ENCODE results near the gene PA2G4.
"Not testable (repeated sequence)": the region's sequence is repeated elsewhere in the genome, so short reads cannot be mapped to it uniquely, and the experiment has no call there.

PA2G4 gene

GRCh38 chr12:56104109-56104814 is at the start of gene PA2G4:
Gene PA2G4, plus strand, starts transcription at chr12:56104559. Its CDS starts 179 bp downstream, at chr12:56104738.
- DNase-seq = peak; percentile 99

- DNase-seq = not testable (repeated sequence)
Observed at GRCh38 chr12:56059964-56060363, 44.4 kb upstream of the PA2G4 start.

- no peak for DNase-seq
Observed at GRCh38 chr12:56061982-56062381, 42.4 kb upstream of the PA2G4 start.

GRCh38 chr12:56062996-56063395 is 41.4 kb upstream of the PA2G4 start:
- DNase-seq = no peak

- DNase-seq = no peak
Observed at GRCh38 chr12:56071648-56072047, 32.7 kb upstream of the PA2G4 start.

- no peak for DNase-seq
Observed at GRCh38 chr12:56074396-56074795, 30.0 kb upstream of the PA2G4 start.

- DNase-seq = not testable (repeated sequence)
Observed at GRCh38 chr12:56077966-56078365, 26.4 kb upstream of the PA2G4 start.

GRCh38 chr12:56078427-56078826 is 25.9 kb upstream of the PA2G4 start:
- DNase-seq = no peak

GRCh38 chr12:56078931-56079722 is 25.2 kb upstream of the PA2G4 start:
- peak; percentile 77 for DNase-seq

- DNase-seq = peak; percentile 76
Observed at GRCh38 chr12:56079723-56080555, 24.4 kb upstream of the PA2G4 start, which contains the start of gene ERBB3. Gene ERBB3, plus strand, starts transcription at chr12:56080165. Its CDS starts 136 bp downstream, at chr12:56080301.

- DNase-seq = no peak
Observed at GRCh38 chr12:56080556-56081138, 23.7 kb upstream of the PA2G4 start.

GRCh38 chr12:56081393-56082347 is 22.7 kb upstream of the PA2G4 start:
- DNase-seq = no peak

GRCh38 chr12:56082382-56082781 is 22.0 kb upstream of the PA2G4 start:
- no peak for DNase-seq

GRCh38 chr12:56082967-56083366 is 21.4 kb upstream of the PA2G4 start:
- DNase-seq = no peak

- DNase-seq = peak; percentile 73
Observed at GRCh38 chr12:56084958-56085543, 19.3 kb upstream of the PA2G4 start.

GRCh38 chr12:56086096-56086495 is 18.3 kb upstream of the PA2G4 start:
- DNase-seq = no peak

- DNase-seq = no peak
Observed at GRCh38 chr12:56086608-56087007, 17.8 kb upstream of the PA2G4 start.

- no peak for DNase-seq
Observed at GRCh38 chr12:56087220-56087619, 17.1 kb upstream of the PA2G4 start.

GRCh38 chr12:56097738-56098137 is 6.6 kb upstream of the PA2G4 start:
- DNase-seq = no peak

- no peak for DNase-seq
Observed at GRCh38 chr12:56098592-56098991, 5.8 kb upstream of the PA2G4 start.

GRCh38 chr12:56099787-56100186 is 4.6 kb upstream of the PA2G4 start:
- DNase-seq = no peak
